Peyer's patch (tissue), 4 donors: ENCODE data around the gene PPP1R9B.

Experiments
- POLR2A ChIP-seq, 2 donors: fragments of 450-650 bp; IDR thresholded peaks; one replicate each; pipeline ENCODE4 v1.5.1; 2017; ENCODE audit warnings: antibody characterized with exemption in 2 of 2, mild to moderate bottlenecking in 2 of 2, moderate library complexity in 2 of 2
- TF ChIP-seq, protein P1 (sequence below), 6 experiments: fragments of 450-650 bp in 4 of 6; fragments of 200-600 bp in 2 of 6; sonication (generic) in 1 of 6; IDR thresholded peaks; one replicate each; pipeline ENCODE4 v1.5.1; 2017 to 2019; ENCODE audit warnings: antibody characterized with exemption in 6 of 6, mild to moderate bottlenecking in 3 of 6, moderate library complexity in 1 of 6

DNA sequence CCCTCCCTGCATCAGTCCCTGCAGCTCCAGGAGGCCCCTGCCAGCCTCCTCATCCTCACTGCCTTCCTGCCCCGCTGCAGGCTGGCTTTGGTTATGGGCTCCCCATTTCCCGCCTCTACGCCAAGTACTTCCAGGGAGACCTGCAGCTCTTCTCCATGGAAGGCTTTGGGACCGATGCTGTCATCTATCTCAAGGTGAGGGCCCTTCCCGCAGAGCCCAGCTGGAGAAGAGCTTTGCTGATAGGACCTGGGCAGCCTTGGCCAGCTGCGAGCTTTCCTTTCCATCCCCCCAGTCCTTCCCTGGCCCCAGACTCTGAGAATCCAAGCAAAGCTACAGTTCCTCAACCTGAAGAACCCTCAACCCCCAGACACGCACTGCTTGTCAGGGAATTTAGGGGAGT is 41.3 kb downstream of the PPP1R9B start:
- TF ChIP-seq POLR2A (IDR thresholded peaks at IDR 0.05): no peak
- TF ChIP-seq, protein P1, sequence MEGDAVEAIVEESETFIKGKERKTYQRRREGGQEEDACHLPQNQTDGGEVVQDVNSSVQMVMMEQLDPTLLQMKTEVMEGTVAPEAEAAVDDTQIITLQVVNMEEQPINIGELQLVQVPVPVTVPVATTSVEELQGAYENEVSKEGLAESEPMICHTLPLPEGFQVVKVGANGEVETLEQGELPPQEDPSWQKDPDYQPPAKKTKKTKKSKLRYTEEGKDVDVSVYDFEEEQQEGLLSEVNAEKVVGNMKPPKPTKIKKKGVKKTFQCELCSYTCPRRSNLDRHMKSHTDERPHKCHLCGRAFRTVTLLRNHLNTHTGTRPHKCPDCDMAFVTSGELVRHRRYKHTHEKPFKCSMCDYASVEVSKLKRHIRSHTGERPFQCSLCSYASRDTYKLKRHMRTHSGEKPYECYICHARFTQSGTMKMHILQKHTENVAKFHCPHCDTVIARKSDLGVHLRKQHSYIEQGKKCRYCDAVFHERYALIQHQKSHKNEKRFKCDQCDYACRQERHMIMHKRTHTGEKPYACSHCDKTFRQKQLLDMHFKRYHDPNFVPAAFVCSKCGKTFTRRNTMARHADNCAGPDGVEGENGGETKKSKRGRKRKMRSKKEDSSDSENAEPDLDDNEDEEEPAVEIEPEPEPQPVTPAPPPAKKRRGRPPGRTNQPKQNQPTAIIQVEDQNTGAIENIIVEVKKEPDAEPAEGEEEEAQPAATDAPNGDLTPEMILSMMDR (IDR thresholded peaks at IDR 0.05): no peak
